ENCODE measurements around the gene MDFIC. TPM values are rescaled to one million over a fixed set of nuclear protein-coding genes. Genes with fewer than 3 reads are reported as not detected.
"Not testable (repeated sequence)": the region's sequence is repeated elsewhere in the genome, so short reads cannot be mapped to it uniquely, and the experiment has no call there.

Gene MDFIC
- total RNA-seq, 2 experiments from 2014 or later, result 53.5 to 55.3 TPM

DNA sequence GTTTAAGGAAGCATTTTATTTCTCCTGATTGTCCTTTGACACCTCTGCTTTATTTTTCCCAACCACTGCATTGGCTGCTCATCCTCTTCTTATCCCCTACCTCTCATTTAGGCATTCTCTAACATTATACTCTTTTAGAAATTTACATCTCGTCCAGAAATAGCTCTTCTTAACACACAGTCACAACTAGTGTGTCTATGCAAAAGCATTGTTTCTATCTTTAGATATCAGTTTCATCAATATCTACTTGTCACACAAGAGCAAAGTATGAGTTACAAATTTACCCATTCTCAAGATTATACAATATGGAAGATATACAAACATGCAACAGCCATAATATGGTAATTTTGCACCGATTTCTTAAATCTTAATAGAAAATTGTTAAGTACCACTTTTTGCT is 35.7 kb upstream of the MDFIC start:
- ChIA-PET POLR2A (no interaction called here), CTCF (interaction anchor here (1.6 kb wide), 1 partner anchor 21 kb away, joined by 6 read pairs; no protein-coding TSS in a partner anchor)
- TF ChIP-seq, protein P1, sequence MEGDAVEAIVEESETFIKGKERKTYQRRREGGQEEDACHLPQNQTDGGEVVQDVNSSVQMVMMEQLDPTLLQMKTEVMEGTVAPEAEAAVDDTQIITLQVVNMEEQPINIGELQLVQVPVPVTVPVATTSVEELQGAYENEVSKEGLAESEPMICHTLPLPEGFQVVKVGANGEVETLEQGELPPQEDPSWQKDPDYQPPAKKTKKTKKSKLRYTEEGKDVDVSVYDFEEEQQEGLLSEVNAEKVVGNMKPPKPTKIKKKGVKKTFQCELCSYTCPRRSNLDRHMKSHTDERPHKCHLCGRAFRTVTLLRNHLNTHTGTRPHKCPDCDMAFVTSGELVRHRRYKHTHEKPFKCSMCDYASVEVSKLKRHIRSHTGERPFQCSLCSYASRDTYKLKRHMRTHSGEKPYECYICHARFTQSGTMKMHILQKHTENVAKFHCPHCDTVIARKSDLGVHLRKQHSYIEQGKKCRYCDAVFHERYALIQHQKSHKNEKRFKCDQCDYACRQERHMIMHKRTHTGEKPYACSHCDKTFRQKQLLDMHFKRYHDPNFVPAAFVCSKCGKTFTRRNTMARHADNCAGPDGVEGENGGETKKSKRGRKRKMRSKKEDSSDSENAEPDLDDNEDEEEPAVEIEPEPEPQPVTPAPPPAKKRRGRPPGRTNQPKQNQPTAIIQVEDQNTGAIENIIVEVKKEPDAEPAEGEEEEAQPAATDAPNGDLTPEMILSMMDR (IDR thresholded peaks at IDR 0.05), result no peak
- Mint-ChIP-seq H3K4me3 (no peak overlapping the region), H3K27me3 (no peaks in the 10 kb centered on the region), H3K36me3 (ENCODE audit: low read depth) (no peaks in the 10 kb centered on the region), H3K4me1 (ENCODE audit: low read depth) (peaks cover 36% of the 10 kb centered on the region), H3K9me3 (peaks cover 4% of the 10 kb centered on the region), H3K27ac (no peak overlapping the region)
- no peak for ATAC-seq
- no peak for DNase-seq
- intact Hi-C loops (cut with micrococcal nuclease), result loop anchor here (5.0 kb wide), 1 partner anchor 36 kb away; the partner anchor contains the start of gene MDFIC

DNA sequence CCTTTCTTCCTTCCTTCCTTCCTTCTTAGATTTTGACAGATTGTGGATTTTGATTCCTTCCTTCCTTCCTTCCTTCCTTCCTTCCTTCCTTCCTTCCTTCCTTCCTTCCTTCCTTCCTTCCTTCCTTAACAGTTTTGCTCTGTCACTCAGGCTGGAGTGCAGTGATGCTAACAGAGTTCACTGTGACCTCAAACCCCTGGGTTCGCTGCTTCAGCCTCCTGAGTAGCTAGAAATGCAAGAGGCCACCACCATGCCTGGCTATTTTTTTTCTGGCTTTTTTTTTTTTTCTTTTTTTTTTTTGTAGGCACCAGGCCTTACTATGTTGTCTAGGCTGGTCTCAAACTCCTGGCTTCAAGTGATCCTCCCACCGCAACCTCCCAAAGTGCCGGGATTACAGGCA is 32.8 kb upstream of the MDFIC start:
- ATAC-seq (peak; percentile 29), DNase-seq (peak; percentile 7)
- intact Hi-C loops (cut with micrococcal nuclease), result loop anchor here (1.0 to 5.0 kb wide), 2 partner anchors 33 to 42 kb away; partner anchors contain the start of gene MDFIC
- Mint-ChIP-seq H3K27ac (peak overlapping the region; percentile 92), H3K4me1 (ENCODE audit: low read depth) (peaks cover 36% of the 10 kb centered on the region)
- H3K4me3 Mint-ChIP-seq; H3K36me3 Mint-ChIP-seq (ENCODE audit: low read depth); CTCF ChIA-PET; H3K9me3 Mint-ChIP-seq; H3K27me3 Mint-ChIP-seq: not testable (repeated sequence)
- POLR2A ChIA-PET, result interaction anchor here (0.7 to 1.2 kb wide), 3 partner anchors 28 to 38 kb away, joined by 3 to 4 read pairs (median 4); no protein-coding TSS in a partner anchor

DNA sequence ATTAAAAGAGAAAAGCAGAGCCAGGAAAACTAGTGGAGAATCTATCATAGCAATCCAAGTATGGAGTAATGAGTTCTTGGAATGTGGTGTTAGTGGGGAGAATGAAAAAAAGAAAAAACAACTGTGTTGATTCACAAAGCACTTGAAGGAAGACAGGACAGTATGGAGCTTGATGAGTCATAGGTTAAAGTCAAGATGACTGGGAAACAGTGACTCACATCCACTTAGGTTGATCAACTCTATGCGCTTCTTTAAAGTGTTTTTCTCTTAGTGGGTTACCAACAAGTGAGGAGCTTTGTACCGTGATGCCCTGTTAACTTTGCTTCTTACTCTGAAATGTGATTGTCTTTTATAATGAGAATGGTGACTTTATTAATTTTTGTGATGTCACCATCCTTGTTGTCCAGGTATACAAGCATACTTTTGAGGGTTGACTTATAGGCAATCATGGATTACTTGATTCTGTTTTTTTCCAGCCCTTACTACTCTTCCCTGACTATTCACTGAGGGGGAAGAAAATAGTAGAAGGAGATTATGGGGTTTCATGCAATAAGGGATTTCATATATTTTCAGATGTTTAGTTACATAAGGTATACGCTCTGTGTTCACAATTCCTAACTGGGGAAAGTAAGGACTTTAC is 32.1 kb upstream of the MDFIC start:
- Mint-ChIP-seq H3K4me3 (no peak overlapping the region), H3K27ac (peak overlapping the region; percentile 92), H3K27me3 (no peaks in the 10 kb centered on the region), H3K36me3 (ENCODE audit: low read depth) (peaks cover 2% of the 10 kb centered on the region), H3K9me3 (peaks cover 7% of the 10 kb centered on the region), H3K4me1 (ENCODE audit: low read depth) (peaks cover 36% of the 10 kb centered on the region)
- intact Hi-C loops (cut with micrococcal nuclease), result loop anchor here (1.0 to 5.0 kb wide), 2 partner anchors 33 to 42 kb away; partner anchors contain the start of gene MDFIC
- TF ChIP-seq, protein P1 (IDR thresholded peaks at IDR 0.05), result no peak
- peak; percentile 98 for ATAC-seq
- ChIA-PET POLR2A (interaction anchor here (1.1 to 1.2 kb wide), 2 partner anchors 34 to 37 kb away, joined by 4 read pairs; no protein-coding TSS in a partner anchor), CTCF (no interaction called here)
- peak; percentile 28 for DNase-seq

DNA sequence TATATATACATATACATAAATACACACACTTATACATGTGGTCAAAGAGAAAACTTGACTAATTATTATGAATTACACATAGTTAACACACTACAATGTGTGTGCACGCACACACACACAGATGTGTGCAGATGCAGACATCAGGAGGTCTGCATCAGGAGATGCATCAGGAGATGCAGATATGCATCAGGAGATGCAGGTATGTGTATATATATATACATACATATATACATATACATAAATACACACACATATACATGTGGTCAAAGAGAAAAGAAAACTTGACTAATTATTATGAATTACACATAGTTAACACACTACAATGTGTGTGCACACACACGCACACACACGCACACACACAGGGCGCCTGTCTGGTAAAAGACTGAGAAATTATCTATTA is 31.3 kb upstream of the MDFIC start:
- ATAC-seq (no peak), DNase-seq (no peak)
- Mint-ChIP-seq H3K4me1 (ENCODE audit: low read depth) (peaks cover 35% of the 10 kb centered on the region), H3K36me3 (ENCODE audit: low read depth) (peaks cover 2% of the 10 kb centered on the region), H3K9me3 (peaks cover 7% of the 10 kb centered on the region), H3K4me3 (no peak overlapping the region), H3K27ac (no peak overlapping the region), H3K27me3 (no peaks in the 10 kb centered on the region)
- intact Hi-C loops (cut with micrococcal nuclease), result no loop called here
- TF ChIP-seq, protein P1 (IDR thresholded peaks at IDR 0.05), result no peak
- ChIA-PET POLR2A (no interaction called here), CTCF (no interaction called here)

DNA sequence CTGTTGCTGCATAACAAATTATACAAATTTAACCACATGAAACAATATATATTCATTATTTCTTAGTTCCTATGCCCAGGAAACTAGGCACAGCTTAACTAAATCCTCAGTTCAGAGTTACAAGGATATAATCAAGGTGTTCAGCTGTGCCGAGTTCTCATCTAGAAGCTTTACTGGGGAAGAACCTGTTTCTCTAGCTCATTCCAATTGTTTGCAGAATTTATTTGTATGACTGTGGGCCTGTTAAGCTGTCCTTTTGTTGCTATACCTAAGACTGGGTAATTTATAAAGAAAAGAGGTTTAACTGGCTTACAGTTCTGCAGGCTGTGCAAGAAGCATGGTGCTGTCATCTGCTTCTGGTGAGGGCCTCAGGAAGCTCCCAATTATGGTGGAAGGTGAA is 21.8 kb upstream of the MDFIC start:
- POLR2A ChIA-PET, result interaction anchor here (1.4 kb wide), 1 partner anchor 24 kb away, joined by 4 read pairs; no protein-coding TSS in a partner anchor
- no peaks in the 10 kb centered on the region for H3K27me3 Mint-ChIP-seq
- no peak for ATAC-seq
- no peak overlapping the region for H3K27ac Mint-ChIP-seq
- H3K36me3 Mint-ChIP-seq (ENCODE audit: low read depth), result no peaks in the 10 kb centered on the region
- H3K4me3 Mint-ChIP-seq, result no peak overlapping the region
- peaks cover 2% of the 10 kb centered on the region for H3K9me3 Mint-ChIP-seq
- CTCF ChIA-PET, result no interaction called here
- intact Hi-C loops (cut with micrococcal nuclease), result no loop called here
- H3K4me1 Mint-ChIP-seq (ENCODE audit: low read depth), result no peaks in the 10 kb centered on the region
- DNase-seq, result no peak
- TF ChIP-seq, protein P1 (IDR thresholded peaks at IDR 0.05), result no peak
